ENCODE results near the gene CDIP1.

CDIP1 gene

DNA sequence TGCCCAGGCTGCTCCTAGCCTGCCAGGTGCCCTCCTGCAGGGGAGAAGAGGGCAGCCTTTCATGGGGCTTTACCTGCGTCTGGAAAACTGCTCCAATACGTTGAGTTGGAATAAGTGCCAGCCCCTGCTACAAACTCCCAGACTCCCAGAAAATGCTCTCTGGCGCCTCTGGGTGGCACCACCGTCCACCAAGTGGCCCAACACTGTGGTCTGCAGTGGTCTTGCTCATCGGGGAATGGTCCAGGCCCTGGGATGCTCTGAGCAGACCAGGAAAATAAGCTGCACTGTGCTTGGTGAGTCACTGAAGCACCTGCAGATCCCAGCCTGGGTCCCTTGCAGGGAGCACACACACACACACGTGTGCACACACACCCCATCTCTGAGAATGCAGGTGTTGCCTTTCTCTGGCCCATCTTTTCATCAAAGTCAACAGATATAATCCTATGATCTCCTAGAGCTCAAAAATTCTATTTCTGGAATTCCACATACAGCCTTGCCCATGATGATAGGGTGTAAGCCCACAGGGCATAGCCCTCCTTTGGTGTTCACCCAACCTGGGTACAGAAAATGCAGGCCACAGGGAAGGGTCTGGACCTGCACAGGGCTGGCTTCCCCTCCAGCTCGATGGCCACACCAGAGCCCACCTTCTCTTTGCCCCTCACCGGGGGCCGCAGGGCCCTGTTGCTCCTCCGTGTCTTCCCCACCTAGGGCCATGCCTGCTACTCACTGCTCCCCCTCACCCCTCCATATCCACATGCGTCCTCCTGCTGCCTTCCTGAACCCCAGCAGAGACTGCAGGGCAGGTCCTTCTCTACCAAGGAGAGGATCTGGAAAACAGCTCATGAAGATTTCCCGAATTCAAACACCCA, 20.5 kb downstream of the CDIP1 start:
- H3K9me3 ChIP-seq (ENCODE audit: control insufficient read depth in 5 of 5, low read length in 5 of 5) = no peaks in the 10 kb centered on the region
- peaks cover 0 to 16% (median 5%) of the 10 kb centered on the region in 5 donors for H3K36me3 ChIP-seq (ENCODE audit: control insufficient read depth in 5 of 5, insufficient read depth in 5 of 5, low read length in 5 of 5)
- no peak overlapping the region for H3K4me3 ChIP-seq (ENCODE audit: low read depth in 1 of 5, low read length in 5 of 5)
- H3K27ac ChIP-seq (ENCODE audit: low read depth, low read length) = no peak overlapping the region
- H3K4me1 ChIP-seq (ENCODE audit: control insufficient read depth in 5 of 5, insufficient read depth in 5 of 5, low read length in 5 of 5) = peaks cover 12 to 45% (median 34%) of the 10 kb centered on the region in 5 donors
- H3K9ac ChIP-seq (ENCODE audit: low read length in 5 of 5) = no peak overlapping the region
- H3K27me3 ChIP-seq (ENCODE audit: control insufficient read depth in 5 of 5, insufficient read depth in 4 of 5, low read length in 5 of 5) = no peaks in the 10 kb centered on the region

DNA sequence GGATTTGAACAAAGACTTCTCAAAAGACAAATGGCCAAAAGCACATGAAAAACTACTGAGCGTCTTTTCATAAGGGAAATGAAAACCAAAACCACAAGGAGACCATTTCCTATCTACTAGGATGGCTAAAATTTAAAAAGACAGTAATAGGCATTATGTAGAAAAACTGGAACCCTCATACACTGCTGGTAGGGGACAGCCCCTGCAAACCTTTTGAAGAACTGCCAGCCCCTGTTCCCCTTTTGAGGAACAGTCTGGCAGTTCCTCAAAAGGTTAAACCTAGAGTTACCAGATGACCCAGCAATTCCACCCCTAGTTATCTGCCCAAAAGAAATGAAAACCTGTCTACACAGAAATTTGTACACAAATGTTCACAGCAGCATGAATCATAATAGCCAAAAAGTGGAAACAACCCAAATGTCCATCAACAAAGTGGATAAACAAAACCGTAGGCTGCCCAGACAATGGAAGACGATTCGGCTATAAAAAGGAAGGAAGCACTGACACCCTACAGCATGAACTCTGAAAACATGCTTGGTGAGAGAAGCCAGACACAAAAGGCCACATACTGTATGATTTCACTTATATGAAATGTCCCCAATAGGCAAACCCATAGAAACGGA, 22.9 kb downstream of the CDIP1 start:
- peaks cover 11 to 56% (median 38%) of the 10 kb centered on the region in 5 donors for H3K4me1 ChIP-seq (ENCODE audit: control insufficient read depth in 5 of 5, insufficient read depth in 5 of 5, low read length in 5 of 5)
- H3K27ac ChIP-seq (ENCODE audit: low read depth, low read length) = peak overlapping the region; percentile 19
- H3K9me3 ChIP-seq (ENCODE audit: control insufficient read depth in 5 of 5, low read length in 5 of 5) = no peaks in the 10 kb centered on the region
- H3K36me3 ChIP-seq (ENCODE audit: control insufficient read depth in 5 of 5, insufficient read depth in 5 of 5, low read length in 5 of 5) = peaks cover 0 to 34% (median 25%) of the 10 kb centered on the region in 5 donors
- H3K27me3 ChIP-seq (ENCODE audit: control insufficient read depth in 5 of 5, insufficient read depth in 4 of 5, low read length in 5 of 5) = no peaks in the 10 kb centered on the region
- peak overlapping the region in 1 of 5 donors; percentile 2 for H3K4me3 ChIP-seq (ENCODE audit: low read depth in 1 of 5, low read length in 5 of 5)
- H3K9ac ChIP-seq (ENCODE audit: low read length in 5 of 5) = peak overlapping the region in 3 of 5 donors; percentile 7 to 35 (median 9)

DNA sequence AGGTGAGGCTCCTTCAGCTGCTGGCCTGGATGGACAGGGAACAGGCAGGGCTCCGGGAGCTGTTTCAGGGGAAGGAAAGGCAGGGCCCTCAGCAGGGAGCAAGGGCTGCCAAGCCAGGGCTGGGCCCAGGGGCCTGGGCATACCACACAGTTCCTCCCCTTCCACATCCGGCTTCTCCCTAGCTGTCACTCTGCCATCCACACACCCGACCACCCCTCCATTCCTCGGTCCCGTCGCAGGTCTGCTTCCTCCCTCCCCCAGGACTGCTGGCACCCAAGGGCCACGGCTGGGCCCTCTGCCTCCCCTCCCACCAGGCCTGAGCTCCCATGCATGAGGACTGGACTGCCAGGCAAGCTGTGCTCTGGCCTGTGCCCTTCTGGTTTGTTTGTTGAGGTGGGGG, 24.0 kb downstream of the CDIP1 start:
- Histone ChIP-seq H3K4me3 (ENCODE audit: low read depth in 1 of 5, low read length in 5 of 5) (peak overlapping the region in 3 of 5 donors; percentile 6 to 17 (median 16)), H3K27me3 (ENCODE audit: control insufficient read depth in 5 of 5, insufficient read depth in 4 of 5, low read length in 5 of 5) (no peaks in the 10 kb centered on the region), H3K9me3 (ENCODE audit: control insufficient read depth in 5 of 5, low read length in 5 of 5) (no peaks in the 10 kb centered on the region), H3K36me3 (ENCODE audit: control insufficient read depth in 5 of 5, insufficient read depth in 5 of 5, low read length in 5 of 5) (peaks cover 0 to 43% (median 32%) of the 10 kb centered on the region in 5 donors), H3K4me1 (ENCODE audit: control insufficient read depth in 5 of 5, insufficient read depth in 5 of 5, low read length in 5 of 5) (peaks cover 11 to 58% (median 38%) of the 10 kb centered on the region in 5 donors), H3K9ac (ENCODE audit: low read length in 5 of 5) (peak overlapping the region; percentile 2 to 63 (median 37)), H3K27ac (ENCODE audit: low read depth, low read length) (peak overlapping the region; percentile 19)

DNA sequence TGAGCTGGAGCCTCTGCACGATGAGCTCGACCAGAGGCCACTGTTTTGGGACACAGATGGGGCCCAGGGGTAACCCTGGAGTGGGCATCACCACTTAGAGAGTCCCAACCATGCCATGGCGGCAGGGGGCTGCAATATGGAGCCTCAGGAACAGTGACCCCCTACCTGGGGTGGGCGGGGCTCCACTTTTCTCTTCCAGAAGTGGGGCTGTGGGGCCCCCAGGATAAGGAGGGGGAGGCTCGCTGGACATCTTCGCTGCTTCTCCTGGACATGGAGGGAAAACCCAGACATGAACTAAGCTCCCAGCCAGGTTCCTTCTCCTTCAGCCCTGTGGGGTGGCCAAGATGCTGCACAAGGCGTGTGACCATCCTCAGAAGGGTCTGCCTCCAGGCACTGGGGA, 24.7 kb downstream of the CDIP1 start:
- Histone ChIP-seq H3K27me3 (ENCODE audit: control insufficient read depth in 5 of 5, insufficient read depth in 4 of 5, low read length in 5 of 5) (no peaks in the 10 kb centered on the region), H3K4me3 (ENCODE audit: low read depth in 1 of 5, low read length in 5 of 5) (peak overlapping the region in 1 of 5 donors; percentile 17), H3K9me3 (ENCODE audit: control insufficient read depth in 5 of 5, low read length in 5 of 5) (no peaks in the 10 kb centered on the region), H3K9ac (ENCODE audit: low read length in 5 of 5) (peak overlapping the region in 3 of 5 donors; percentile 2 to 46 (median 37)), H3K27ac (ENCODE audit: low read depth, low read length) (peak overlapping the region; percentile 19), H3K36me3 (ENCODE audit: control insufficient read depth in 5 of 5, insufficient read depth in 5 of 5, low read length in 5 of 5) (peaks cover 0 to 50% (median 40%) of the 10 kb centered on the region in 5 donors), H3K4me1 (ENCODE audit: control insufficient read depth in 5 of 5, insufficient read depth in 5 of 5, low read length in 5 of 5) (peaks cover 11 to 58% (median 38%) of the 10 kb centered on the region in 5 donors)

- Histone ChIP-seq H3K36me3 (ENCODE audit: control insufficient read depth in 5 of 5, insufficient read depth in 5 of 5, low read length in 5 of 5) (peaks cover 0 to 56% (median 46%) of the 10 kb centered on the region in 5 donors), H3K9me3 (ENCODE audit: control insufficient read depth in 5 of 5, low read length in 5 of 5) (no peaks in the 10 kb centered on the region), H3K27me3 (ENCODE audit: control insufficient read depth in 5 of 5, insufficient read depth in 4 of 5, low read length in 5 of 5) (no peaks in the 10 kb centered on the region), H3K4me1 (ENCODE audit: control insufficient read depth in 5 of 5, insufficient read depth in 5 of 5, low read length in 5 of 5) (peaks cover 11 to 58% (median 38%) of the 10 kb centered on the region in 5 donors), H3K9ac (ENCODE audit: low read length in 5 of 5) (peak overlapping the region in 1 of 5 donors; percentile 0), H3K27ac (ENCODE audit: low read depth, low read length) (no peak overlapping the region), H3K4me3 (ENCODE audit: low read depth in 1 of 5, low read length in 5 of 5) (no peak overlapping the region)
These were observed 25.3 kb downstream of the CDIP1 start for GRCh38 chr16:4513086-4513860.

GRCh38 chr16:4512473-4512872, 26.1 kb downstream of the CDIP1 start:
- H3K4me1 ChIP-seq (ENCODE audit: control insufficient read depth in 5 of 5, insufficient read depth in 5 of 5, low read length in 5 of 5) = peaks cover 11 to 58% (median 38%) of the 10 kb centered on the region in 5 donors
- no peaks in the 10 kb centered on the region for H3K27me3 ChIP-seq (ENCODE audit: control insufficient read depth in 5 of 5, insufficient read depth in 4 of 5, low read length in 5 of 5)
- H3K27ac ChIP-seq (ENCODE audit: low read depth, low read length) = no peak overlapping the region
- H3K4me3 ChIP-seq (ENCODE audit: low read depth in 1 of 5, low read length in 5 of 5) = no peak overlapping the region
- no peaks in the 10 kb centered on the region for H3K9me3 ChIP-seq (ENCODE audit: control insufficient read depth in 5 of 5, low read length in 5 of 5)
- no peak overlapping the region for H3K9ac ChIP-seq (ENCODE audit: low read length in 5 of 5)
- H3K36me3 ChIP-seq (ENCODE audit: control insufficient read depth in 5 of 5, insufficient read depth in 5 of 5, low read length in 5 of 5) = peaks cover 0 to 64% (median 54%) of the 10 kb centered on the region in 5 donors

DNA sequence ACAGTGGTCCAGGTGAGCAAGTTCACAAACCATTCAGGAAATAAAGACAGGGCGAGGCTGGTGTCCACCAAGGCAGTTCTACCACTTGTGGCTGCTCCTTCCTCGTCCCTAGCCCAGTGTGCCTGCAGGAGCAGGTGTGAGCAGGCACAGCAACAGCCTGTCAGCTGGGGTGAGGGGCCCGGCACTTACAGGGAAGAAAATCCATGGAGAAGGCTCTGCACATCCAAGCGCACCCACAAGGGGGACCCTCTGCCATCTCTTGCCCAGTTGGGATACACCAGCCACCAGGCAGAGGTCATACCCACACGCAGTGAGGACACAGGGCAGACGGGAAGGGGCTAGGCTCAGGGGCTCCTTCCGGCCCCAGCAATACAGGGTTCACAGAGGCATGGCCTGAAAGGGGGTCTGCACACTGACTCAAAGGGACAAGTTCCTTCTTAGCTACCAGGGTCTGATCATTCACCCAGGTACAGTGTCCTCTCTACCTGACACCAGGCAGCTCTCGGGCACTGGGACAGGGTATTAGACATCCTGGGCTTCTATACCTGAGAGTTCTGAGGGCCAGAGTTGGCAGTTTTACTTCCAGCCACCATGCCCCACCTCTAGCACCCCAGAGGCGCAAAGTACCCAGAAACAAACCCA, 27.0 kb downstream of the CDIP1 start:
- peaks cover 11 to 54% (median 35%) of the 10 kb centered on the region in 5 donors for H3K4me1 ChIP-seq (ENCODE audit: control insufficient read depth in 5 of 5, insufficient read depth in 5 of 5, low read length in 5 of 5)
- H3K27me3 ChIP-seq (ENCODE audit: control insufficient read depth in 5 of 5, insufficient read depth in 4 of 5, low read length in 5 of 5) = no peaks in the 10 kb centered on the region
- no peak overlapping the region for H3K9ac ChIP-seq (ENCODE audit: low read length in 5 of 5)
- H3K36me3 ChIP-seq (ENCODE audit: control insufficient read depth in 5 of 5, insufficient read depth in 5 of 5, low read length in 5 of 5) = peaks cover 0 to 70% (median 57%) of the 10 kb centered on the region in 5 donors
- H3K9me3 ChIP-seq (ENCODE audit: control insufficient read depth in 5 of 5, low read length in 5 of 5) = no peaks in the 10 kb centered on the region
- no peak overlapping the region for H3K27ac ChIP-seq (ENCODE audit: low read depth, low read length)
- H3K4me3 ChIP-seq (ENCODE audit: low read depth in 1 of 5, low read length in 5 of 5) = no peak overlapping the region

DNA sequence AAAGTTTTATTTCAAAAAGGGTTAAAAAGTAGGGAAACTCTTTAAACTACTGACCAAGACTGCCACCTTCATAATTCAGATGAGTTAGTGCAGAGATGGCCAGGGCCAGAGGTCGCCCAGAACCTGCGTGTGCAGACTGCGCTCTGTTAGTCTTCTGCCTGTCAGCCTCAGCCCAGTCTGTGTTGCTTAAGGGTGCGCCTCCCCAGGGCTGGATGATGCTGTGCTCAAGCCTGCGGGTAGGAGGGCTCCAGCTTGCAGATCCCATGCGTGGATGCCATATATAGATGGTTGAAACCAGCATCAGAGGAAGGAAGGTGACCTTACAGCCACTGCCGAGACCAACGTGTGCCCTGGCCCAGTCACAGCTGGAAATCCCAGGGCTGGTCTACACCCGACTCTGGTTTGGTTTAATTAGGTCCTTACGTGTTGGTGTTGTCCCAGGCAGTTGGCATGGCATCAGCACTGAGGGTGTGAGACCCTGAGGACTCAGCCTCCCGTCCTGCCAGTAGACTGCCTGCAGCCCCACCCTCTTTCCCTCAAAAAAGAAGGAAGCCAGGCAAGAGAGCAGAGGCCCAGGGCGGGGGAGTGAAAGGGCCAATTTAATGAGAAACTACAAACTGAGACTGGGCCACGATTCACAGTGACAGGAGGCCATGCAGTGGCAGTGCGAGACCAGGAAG, 27.7 kb downstream of the CDIP1 start:
- Histone ChIP-seq H3K4me1 (ENCODE audit: control insufficient read depth in 5 of 5, insufficient read depth in 5 of 5, low read length in 5 of 5) (peaks cover 11 to 54% (median 35%) of the 10 kb centered on the region in 5 donors), H3K27ac (ENCODE audit: low read depth, low read length) (no peak overlapping the region), H3K36me3 (ENCODE audit: control insufficient read depth in 5 of 5, insufficient read depth in 5 of 5, low read length in 5 of 5) (peaks cover 0 to 70% (median 57%) of the 10 kb centered on the region in 5 donors), H3K27me3 (ENCODE audit: control insufficient read depth in 5 of 5, insufficient read depth in 4 of 5, low read length in 5 of 5) (no peaks in the 10 kb centered on the region), H3K9me3 (ENCODE audit: control insufficient read depth in 5 of 5, low read length in 5 of 5) (no peaks in the 10 kb centered on the region), H3K4me3 (ENCODE audit: low read depth in 1 of 5, low read length in 5 of 5) (no peak overlapping the region), H3K9ac (ENCODE audit: low read length in 5 of 5) (no peak overlapping the region)

DNA sequence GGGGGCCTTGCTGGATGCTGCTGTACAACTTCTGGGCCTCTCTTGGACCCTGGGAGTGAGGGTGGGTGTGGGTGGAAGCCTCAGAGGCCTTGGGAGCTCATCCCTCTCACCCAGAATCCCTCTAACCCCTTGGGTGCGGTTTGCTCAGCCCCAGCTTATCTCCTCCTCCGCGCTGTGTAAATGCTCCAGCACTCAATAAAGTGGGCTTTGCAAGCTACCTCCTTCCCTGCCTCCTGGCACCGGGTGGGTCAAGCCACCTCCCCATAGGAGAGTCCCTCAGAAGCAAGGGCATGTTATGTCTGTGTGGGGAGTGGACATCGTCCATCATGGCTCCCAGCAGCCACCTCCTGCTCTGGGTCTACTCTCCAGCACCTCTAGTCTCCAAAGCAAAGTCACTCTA, 28.4 kb downstream of the CDIP1 start:
- Histone ChIP-seq H3K4me1 (ENCODE audit: control insufficient read depth in 5 of 5, insufficient read depth in 5 of 5, low read length in 5 of 5) (peaks cover 11 to 47% (median 35%) of the 10 kb centered on the region in 5 donors), H3K27me3 (ENCODE audit: control insufficient read depth in 5 of 5, insufficient read depth in 4 of 5, low read length in 5 of 5) (no peaks in the 10 kb centered on the region), H3K27ac (ENCODE audit: low read depth, low read length) (no peak overlapping the region), H3K9ac (ENCODE audit: low read length in 5 of 5) (no peak overlapping the region), H3K36me3 (ENCODE audit: control insufficient read depth in 5 of 5, insufficient read depth in 5 of 5, low read length in 5 of 5) (peaks cover 0 to 73% (median 60%) of the 10 kb centered on the region in 5 donors), H3K9me3 (ENCODE audit: control insufficient read depth in 5 of 5, low read length in 5 of 5) (no peaks in the 10 kb centered on the region), H3K4me3 (ENCODE audit: low read depth in 1 of 5, low read length in 5 of 5) (no peak overlapping the region)
